IMR-90 (cell line): ENCODE data around the gene PRSS22. TPM values are rescaled to one million over a fixed set of nuclear protein-coding genes. Genes with fewer than 3 reads are reported as not detected.
A peak's percentile ranks its signal among the peaks of the same experiment; 100 is the strongest.

Source experiments
- ATAC-seq: fragments of 200-7000 bp; cut with Tn5 transposase; 2 replicates; pipeline ENCODE4 v1.9.1; 2020; ENCODE audit warnings: low read depth, mild to moderate bottlenecking, moderate library complexity
- BruUV-seq: library from RNA; stranded (reverse); fragments of 400-500 nt; replicated peaks from 2 replicates; lab custom pipeline; 2021; lab: Mats Ljungman, UMichigan
- CTCF ChIA-PET: fragments of 300-600 bp; formaldehyde crosslinking; extraction: SDS; loops from one replicate; lab custom pipeline; 2021; ENCODE audit warnings: antibody characterized with exemption; lab: Yijun Ruan, JAX
- POLR2A ChIA-PET: fragments of 300-600 bp; sonication (Branson Sonifier 250); formaldehyde crosslinking; loops from one replicate; lab custom pipeline; 2022; ENCODE audit warnings: antibody characterized with exemption; ENCODE audit not compliant: unreplicated experiment; lab: Charles Lee
- DNase-seq: peaks from one replicate; pipeline ENCODE4 v3.0.0; 2013
- H2AFZ ChIP-seq: replicated peaks from 2 replicates; pipeline ENCODE3; 2013; ENCODE audit warnings: low read length, mild to moderate bottlenecking; ENCODE audit not compliant: poor library complexity
- H2AK5ac ChIP-seq: 2 replicates; pipeline ENCODE4 v1.6.1; 2013; ENCODE audit warnings: low read depth, low read length, inconsistent platforms
- H2AK9ac ChIP-seq: replicated peaks from 2 replicates; pipeline ENCODE3; 2013; ENCODE audit warnings: mild to moderate bottlenecking, low read depth, low read length, moderate library complexity; ENCODE audit not compliant: poor library complexity
- H2BK120ac ChIP-seq: 2 replicates; pipeline ENCODE4 v1.6.1; 2013; ENCODE audit warnings: low read depth, low read length, inconsistent platforms
- H2BK15ac ChIP-seq: 3 replicates; pipeline ENCODE4 v1.6.1; 2013; ENCODE audit warnings: low read depth, low read length, inconsistent platforms
- H2BK20ac ChIP-seq: 2 replicates; pipeline ENCODE4 v1.6.1; 2013; ENCODE audit warnings: low read depth, mild to moderate bottlenecking, inconsistent platforms, low read length, moderate library complexity
- H2BK5ac ChIP-seq: 2 replicates; pipeline ENCODE4 v1.6.1; 2013; ENCODE audit warnings: mild to moderate bottlenecking, low read depth, low read length, inconsistent platforms; ENCODE audit not compliant: poor library complexity, severe bottlenecking
- H3K14ac ChIP-seq: replicated peaks from 2 replicates; pipeline ENCODE4 v1.6.1; 2013; ENCODE audit warnings: low read depth, low read length, inconsistent platforms
- H3K18ac ChIP-seq: 2 replicates; pipeline ENCODE4 v1.6.1; 2013; ENCODE audit warnings: low read depth, low read length, control low read depth
- H3K23ac ChIP-seq: 2 replicates; pipeline ENCODE4 v1.6.1; 2013; ENCODE audit warnings: low read depth, low read length, inconsistent platforms
- H3K27ac ChIP-seq: 2 replicates; pipeline ENCODE4 v1.5.1; 2013; ENCODE audit warnings: mild to moderate bottlenecking, control low read depth, low read length; ENCODE audit not compliant: insufficient read depth
- H3K27me3 ChIP-seq: 2 replicates; pipeline ENCODE4 v1.6.1; 2013; ENCODE audit warnings: low read length; ENCODE audit not compliant: control insufficient read depth, insufficient read depth
- H3K36me3 ChIP-seq: 2 replicates; pipeline ENCODE4 v1.6.1; 2013; ENCODE audit warnings: low read length, mixed read lengths; ENCODE audit not compliant: control insufficient read depth, insufficient read depth
- H3K4ac ChIP-seq: 2 replicates; pipeline ENCODE4 v1.6.1; 2013; ENCODE audit warnings: low read depth, low read length, inconsistent platforms
- H3K4me1 ChIP-seq: 2 replicates; pipeline ENCODE4 v1.6.1; 2013; ENCODE audit warnings: low read length, mixed read lengths; ENCODE audit not compliant: control insufficient read depth, insufficient read depth
- H3K4me2 ChIP-seq: 2 replicates; pipeline ENCODE4 v1.6.1; 2013; ENCODE audit warnings: low read depth, mild to moderate bottlenecking, control low read depth, low read length, moderate library complexity
- H3K4me3 ChIP-seq: 2 replicates; pipeline ENCODE4 v1.5.1; 2013; ENCODE audit warnings: low read depth, mild to moderate bottlenecking, control low read depth, low read length, moderate library complexity; ENCODE audit not compliant: insufficient read depth
- H3K56ac ChIP-seq: 2 replicates; pipeline ENCODE4 v1.6.1; 2013; ENCODE audit warnings: low read length, inconsistent platforms; ENCODE audit not compliant: insufficient read depth; ENCODE audit errors: extremely low read depth
- H3K79me1 ChIP-seq, 2 experiments: 2 replicates each; pipeline ENCODE4 v1.6.1; 2013; ENCODE audit warnings: low read length in 2 of 2, inconsistent platforms in 1 of 2, low read depth in 1 of 2
- H3K9ac ChIP-seq: 2 replicates; pipeline ENCODE4 v1.6.1; 2013; ENCODE audit warnings: low read depth, low read length, control low read depth
- H3K9me1 ChIP-seq: 2 replicates; pipeline ENCODE4 v1.6.1; 2013; ENCODE audit warnings: low read length, inconsistent platforms; ENCODE audit not compliant: insufficient read depth
- H3K9me3 ChIP-seq: 2 replicates; pipeline ENCODE4 v1.6.1; 2013; ENCODE audit warnings: low read length; ENCODE audit not compliant: control insufficient read depth, insufficient read depth
- H4K20me1 ChIP-seq: 2 replicates; pipeline ENCODE4 v1.6.1; 2013; ENCODE audit warnings: low read length, inconsistent platforms; ENCODE audit not compliant: insufficient read depth
- H4K5ac ChIP-seq: 2 replicates; pipeline ENCODE4 v1.6.1; 2013; ENCODE audit warnings: mild to moderate bottlenecking, low read depth, low read length, control low read depth
- H4K8ac ChIP-seq, 2 experiments: 2 replicates each; pipeline ENCODE4 v1.6.1; 2013; ENCODE audit warnings: low read depth in 2 of 2, low read length in 2 of 2, control low read depth in 1 of 2, inconsistent platforms in 1 of 2
- H4K91ac ChIP-seq: 2 replicates; pipeline ENCODE4 v1.6.1; 2013; ENCODE audit warnings: low read depth, low read length, inconsistent platforms; ENCODE audit not compliant: insufficient read depth
- CEBPB ChIP-seq: IDR thresholded peaks from 2 replicates; pipeline ENCODE4 v1.6.1; 2012; ENCODE audit warnings: low read depth, low read length, improper control_type of control experiment
- CHD1 ChIP-seq: IDR thresholded peaks from 2 replicates; pipeline ENCODE4 v1.6.1; 2012; ENCODE audit warnings: low read depth, low read length, improper control_type of control experiment
- ELK1 ChIP-seq: fragments of 150-350 bp; IDR thresholded peaks from 2 replicates; pipeline ENCODE4 v1.6.1; 2016; ENCODE audit warnings: low read depth, mild to moderate bottlenecking, low read length, moderate library complexity, borderline replicate concordance
- FOS ChIP-seq: fragments of 150-350 bp; IDR thresholded peaks from 2 replicates; pipeline ENCODE4 v1.6.1; 2016; ENCODE audit warnings: low read depth, low read length
- MAFK ChIP-seq: IDR thresholded peaks from 2 replicates; pipeline ENCODE4 v1.6.1; 2012; ENCODE audit warnings: low read depth, low read length, improper control_type of control experiment
- MAZ ChIP-seq: IDR thresholded peaks from 2 replicates; pipeline ENCODE4 v1.6.1; 2012; ENCODE audit warnings: low read depth, mild to moderate bottlenecking, low read length, improper control_type of control experiment, moderate library complexity, borderline replicate concordance
- MXI1 ChIP-seq: IDR thresholded peaks from 2 replicates; pipeline ENCODE4 v1.6.1; 2012; ENCODE audit warnings: low read depth, mild to moderate bottlenecking, low read length, moderate library complexity, borderline replicate concordance
- NFE2L2 ChIP-seq: fragments of 150-350 bp; IDR thresholded peaks from 2 replicates; pipeline ENCODE4 v1.6.1; 2016; ENCODE audit warnings: low read depth, mild to moderate bottlenecking, low read length
- POLR2A ChIP-seq: IDR thresholded peaks from 2 replicates; pipeline ENCODE4 v1.6.1; 2012; ENCODE audit warnings: mild to moderate bottlenecking, low read depth, low read length
- RAD21 ChIP-seq: IDR thresholded peaks from 2 replicates; pipeline ENCODE4 v1.6.1; 2012; ENCODE audit warnings: low read length, improper control_type of control experiment
- RCOR1 ChIP-seq: IDR thresholded peaks from 2 replicates; pipeline ENCODE4 v1.6.1; 2012; ENCODE audit warnings: mild to moderate bottlenecking, low read length, improper control_type of control experiment; ENCODE audit not compliant: insufficient replicate concordance
- SMC3 ChIP-seq: fragments of 150-350 bp; IDR thresholded peaks from 2 replicates; pipeline ENCODE4 v1.6.1; 2016; ENCODE audit warnings: low read depth, mild to moderate bottlenecking, antibody characterized with exemption, low read length, moderate library complexity
- WGBS, 2 experiments: methylation state at CpG; one replicate each; pipeline versions ENCODE4 v1.1.5 to v1.1.7; 2013; ENCODE audit warnings: missing lambda C conversion rate in 2 of 2; ENCODE audit not compliant: insufficient read length in 1 of 2; ENCODE audit errors: extremely low coverage in 2 of 2; 5-methylcytosine and 5-hydroxymethylcytosine counted together
- dilution Hi-C: fragments of 300-500 bp; cut with HindIII; formaldehyde crosslinking; loops from one replicate; pipeline ENCODE4 v1.14.3; 2018; ENCODE audit warnings: low sequenced_read_pairs; ENCODE audit not compliant: unreplicated experiment
- in situ Hi-C: fragments of 300-500 bp; cut with MboI; formaldehyde crosslinking; loops from 3 replicates; pipeline ENCODE4 v1.14.3; 2019; ENCODE audit warnings: low sequenced_read_pairs, inconsistent platforms, mixed read lengths
- intact Hi-C: fragments of 100-400 bp; cut with micrococcal nuclease; formaldehyde crosslinking; loops from 2 replicates; pipeline ENCODE4 v1.10.0; 2022
- polyA plus RNA-seq, 3 experiments: library from polyadenylated mRNA; depleted of rRNA; stranded (reverse); fragments of >200 nt; gene quantifications; 2 replicates each; pipeline ENCODE4 v1.2.3, GENCODE V29; 2012; ENCODE audit warnings: low replicate concordance in 1 of 3
- total RNA-seq: library from RNA; depleted of rRNA; stranded (reverse); fragments of >200 nt; gene quantifications from 2 replicates; pipeline ENCODE4 v1.2.3, GENCODE V29; 2012
- TF ChIP-seq, protein P1 (sequence below): fragments of 150-350 bp; IDR thresholded peaks from 2 replicates; pipeline ENCODE4 v1.6.1; 2017; ENCODE audit warnings: mild to moderate bottlenecking, antibody characterized with exemption, low read length, low read depth
- TF ChIP-seq, protein P2 (sequence below): conservative IDR thresholded peaks from 2 replicates; pipeline ENCODE4 v1.5.1; 2012; ENCODE audit warnings: mild to moderate bottlenecking, low read depth, low read length, improper control_type of control experiment

PRSS22 gene
- total and polyA plus RNA-seq, 2 of the 4 experiments (the other 2 are of a cell fraction) = not detected

- ChIA-PET POLR2A (no interaction called here), CTCF (no interaction called here)
- H3K14ac ChIP-seq = peak overlapping the region; percentile 81
- peaks cover 3% of the 10 kb centered on the region for H3K4me1 ChIP-seq
- 0 out of 4 replicates have a peak, but pooled peaks cover 0 to 3% of the 10 kb centered on the region in 2 experiments for H3K79me1 ChIP-seq
- H2AK5ac ChIP-seq = peak overlapping the region; percentile 92
- H4K20me1 ChIP-seq = no peaks in the 10 kb centered on the region
- H3K4me2 ChIP-seq = peak overlapping the region; percentile 97
- H3K27me3 ChIP-seq = no peaks in the 10 kb centered on the region
- no peaks in the 10 kb centered on the region for H3K9me3 ChIP-seq
- H2BK5ac ChIP-seq = peak overlapping the region; percentile 88
- H3K23ac ChIP-seq = peak overlapping the region; percentile 50
- H3K56ac ChIP-seq = peak overlapping the region; percentile 75
- peak overlapping the region; percentile 98 for H2AK9ac ChIP-seq
- no peak overlapping the region; the same call in 2 of the 3 replicates for H2BK15ac ChIP-seq
- no peaks in the 10 kb centered on the region for H3K9me1 ChIP-seq
- H3K4ac ChIP-seq = peak overlapping the region; percentile 95
- H3K18ac ChIP-seq = peak overlapping the region; percentile 24
- peak overlapping the region; percentile 83 for H4K5ac ChIP-seq
- peak overlapping the region; percentile 74 for H3K4me3 ChIP-seq
- dilution Hi-C loops (no loop called here), intact Hi-C loops (loop anchor here (1.0 to 2.0 kb wide), 3 partner anchors 14 to 36 kb away; partner anchors contain the start of gene FLYWCH2), in situ Hi-C loops (no loop called here)
- H3K36me3 ChIP-seq = peaks cover 4% of the 10 kb centered on the region; the same call in 1 of the 2 replicates
- H4K8ac ChIP-seq = peak overlapping the region; percentile 85 to 91
- H2BK20ac ChIP-seq = no peak overlapping the region
- DNase-seq (peak; percentile 77), ATAC-seq (peak; percentile 49)
- H2BK120ac ChIP-seq = peak overlapping the region; percentile 41
- no TSS peak for BruUV-seq
- H3K27ac ChIP-seq = peak overlapping the region; percentile 84
- 4% methylated on average over 33 of the region's 62 CpGs; no CpG with 5 or more reads in 1 of the 2 experiments for WGBS, 2 experiments
- peak overlapping the region; percentile 84 for H4K91ac ChIP-seq
- peak overlapping the region; percentile 91 for H2AFZ ChIP-seq
- H3K9ac ChIP-seq = peak overlapping the region; percentile 90
- TF ChIP-seq RCOR1 (no peak), MAZ (peak; percentile 17; the same call in 1 of the 2 replicates), CHD1 (no peak), ELK1 (no peak), NFE2L2 (no peak), FOS (no peak), MAFK (no peak), RAD21 (peak; percentile 52), MXI1 (peak; percentile 40; the same call in 1 of the 2 replicates), SMC3 (peak; percentile 66), CEBPB (no peak), POLR2A (no peak)
- TF ChIP-seq, protein P1, sequence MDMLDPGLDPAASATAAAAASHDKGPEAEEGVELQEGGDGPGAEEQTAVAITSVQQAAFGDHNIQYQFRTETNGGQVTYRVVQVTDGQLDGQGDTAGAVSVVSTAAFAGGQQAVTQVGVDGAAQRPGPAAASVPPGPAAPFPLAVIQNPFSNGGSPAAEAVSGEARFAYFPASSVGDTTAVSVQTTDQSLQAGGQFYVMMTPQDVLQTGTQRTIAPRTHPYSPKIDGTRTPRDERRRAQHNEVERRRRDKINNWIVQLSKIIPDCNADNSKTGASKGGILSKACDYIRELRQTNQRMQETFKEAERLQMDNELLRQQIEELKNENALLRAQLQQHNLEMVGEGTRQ = no peak
- TF ChIP-seq, protein P2, sequence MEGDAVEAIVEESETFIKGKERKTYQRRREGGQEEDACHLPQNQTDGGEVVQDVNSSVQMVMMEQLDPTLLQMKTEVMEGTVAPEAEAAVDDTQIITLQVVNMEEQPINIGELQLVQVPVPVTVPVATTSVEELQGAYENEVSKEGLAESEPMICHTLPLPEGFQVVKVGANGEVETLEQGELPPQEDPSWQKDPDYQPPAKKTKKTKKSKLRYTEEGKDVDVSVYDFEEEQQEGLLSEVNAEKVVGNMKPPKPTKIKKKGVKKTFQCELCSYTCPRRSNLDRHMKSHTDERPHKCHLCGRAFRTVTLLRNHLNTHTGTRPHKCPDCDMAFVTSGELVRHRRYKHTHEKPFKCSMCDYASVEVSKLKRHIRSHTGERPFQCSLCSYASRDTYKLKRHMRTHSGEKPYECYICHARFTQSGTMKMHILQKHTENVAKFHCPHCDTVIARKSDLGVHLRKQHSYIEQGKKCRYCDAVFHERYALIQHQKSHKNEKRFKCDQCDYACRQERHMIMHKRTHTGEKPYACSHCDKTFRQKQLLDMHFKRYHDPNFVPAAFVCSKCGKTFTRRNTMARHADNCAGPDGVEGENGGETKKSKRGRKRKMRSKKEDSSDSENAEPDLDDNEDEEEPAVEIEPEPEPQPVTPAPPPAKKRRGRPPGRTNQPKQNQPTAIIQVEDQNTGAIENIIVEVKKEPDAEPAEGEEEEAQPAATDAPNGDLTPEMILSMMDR = peak; percentile 87
Observed at GRCh38 chr16:2904100-2904921, 46.3 kb upstream of the PRSS22 start.
